ENCODE data around the gene PPP1R1A. TPM values are rescaled to one million over a fixed set of nuclear protein-coding genes. Genes with fewer than 3 reads are reported as not detected.

Gene PPP1R1A
- total RNA-seq, 4 donors from 2014 or later: 1.3 to 11.5 (median 5.2) TPM

- H3K4me3 ChIP-seq (ENCODE audit: low read depth, poor library complexity, severe bottlenecking): no peak overlapping the region
- TF ChIP-seq CTCF (IDR thresholded peaks at IDR 0.05) (no peak), POLR2A (IDR thresholded peaks at IDR 0.05) (no peak)
- 85 to 94% methylated on average over 5 of the region's 5 CpGs for WGBS, 2 donors
- intact Hi-C loops (cut with DNase I; ENCODE audit: low total_unique reads): no loop called here
- DNase-seq (ENCODE audit: low spot score in 2 of 2): no peak
Observed at GRCh38 chr12:54566792-54567191, 21.7 kb downstream of the PPP1R1A start.

DNA sequence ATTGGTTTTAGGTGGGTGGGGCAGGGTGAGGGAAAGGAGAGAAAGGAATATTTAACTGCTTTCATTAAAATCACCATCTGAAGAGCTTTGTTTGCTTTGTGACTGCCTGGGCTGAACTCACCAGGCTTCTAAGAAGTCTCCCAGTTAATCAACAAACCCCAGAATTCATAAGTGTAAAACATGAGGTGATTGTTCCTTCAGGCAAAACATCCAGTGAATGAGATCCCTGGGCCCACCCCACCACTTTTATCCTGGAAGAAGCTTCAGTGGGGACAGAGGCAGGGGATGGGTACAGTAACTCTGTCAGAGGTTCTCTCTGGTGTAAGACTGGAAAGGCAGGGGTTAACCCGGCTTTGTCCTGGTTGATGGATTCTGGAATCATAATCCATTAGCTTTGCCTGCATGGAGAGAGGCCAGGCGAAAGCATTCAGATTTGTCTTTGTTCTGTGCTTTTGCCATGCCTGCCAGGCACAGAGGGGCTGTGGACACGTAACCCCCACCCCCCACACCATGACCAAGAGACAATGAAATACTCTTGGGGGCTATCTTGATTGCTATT lies 22.4 kb downstream of the PPP1R1A start:
- WGBS, 2 donors: 66 to 75% methylated on average over 3 of the region's 3 CpGs
- intact Hi-C loops (cut with DNase I; ENCODE audit: low total_unique reads): no loop called here
- H3K4me3 ChIP-seq (ENCODE audit: low read depth, poor library complexity, severe bottlenecking): no peak overlapping the region

GRCh38 chr12:54565310-54565985 lies 23.0 kb downstream of the PPP1R1A start:
- DNase-seq (ENCODE audit: low spot score in 2 of 2): no peak
- intact Hi-C loops (cut with DNase I; ENCODE audit: low total_unique reads): no loop called here
- WGBS, 2 donors: 64 to 68% methylated on average over 10 of the region's 10 CpGs

More for the DNA sequence above, 22.4 kb downstream of the PPP1R1A start:
- TF ChIP-seq CTCF (IDR thresholded peaks at IDR 0.05) (no peak), POLR2A (IDR thresholded peaks at IDR 0.05) (no peak)
- no peak for DNase-seq (ENCODE audit: low spot score in 2 of 2)

DNA sequence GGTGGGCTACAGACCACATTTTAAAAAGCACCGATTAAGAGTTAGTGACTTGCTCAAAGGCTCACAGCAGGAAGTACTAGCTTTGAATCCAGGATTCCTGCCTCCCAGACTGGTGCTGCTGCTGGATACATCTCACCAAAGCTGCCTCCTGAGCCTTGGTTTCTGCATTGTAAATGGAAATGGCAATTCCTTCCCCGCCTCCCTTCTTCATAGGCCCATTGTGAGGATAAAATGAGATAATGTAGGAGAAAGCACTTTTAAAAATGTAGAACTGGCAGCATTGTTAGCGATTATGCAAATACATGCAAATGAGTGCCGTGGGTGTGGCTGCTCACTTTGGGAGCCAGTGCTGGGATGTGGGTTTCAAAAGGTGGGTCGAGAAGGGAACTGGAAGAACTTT lies 23.7 kb downstream of the PPP1R1A start:
- WGBS, 2 donors: 50 to 64% methylated on average over 5 of the region's 5 CpGs
- intact Hi-C loops (cut with DNase I; ENCODE audit: low total_unique reads): no loop called here
- no peak overlapping the region for H3K4me3 ChIP-seq (ENCODE audit: low read depth, poor library complexity, severe bottlenecking)
- no peak for TF ChIP-seq POLR2A (IDR thresholded peaks at IDR 0.05)
- TF ChIP-seq CTCF (IDR thresholded peaks at IDR 0.05): no peak
- DNase-seq (ENCODE audit: low spot score in 2 of 2): no peak

More at GRCh38 chr12:54565310-54565985, 23.0 kb downstream of the PPP1R1A start:
- H3K4me3 ChIP-seq (ENCODE audit: low read depth, poor library complexity, severe bottlenecking): no peak overlapping the region
- TF ChIP-seq CTCF (IDR thresholded peaks at IDR 0.05): no peak
- no peak for TF ChIP-seq POLR2A (IDR thresholded peaks at IDR 0.05)

GRCh38 chr12:54563787-54564186 lies 24.7 kb downstream of the PPP1R1A start:
- intact Hi-C loops (cut with DNase I; ENCODE audit: low total_unique reads): no loop called here

More at GRCh38 chr12:54563787-54564186, 24.7 kb downstream of the PPP1R1A start:
- no peak overlapping the region for H3K4me3 ChIP-seq (ENCODE audit: low read depth, poor library complexity, severe bottlenecking)
- 95 to 100% methylated on average over 1 of the region's 1 CpG for WGBS, 2 donors
- no peak for TF ChIP-seq POLR2A (IDR thresholded peaks at IDR 0.05)
- no peak for TF ChIP-seq CTCF (IDR thresholded peaks at IDR 0.05)
- DNase-seq (ENCODE audit: low spot score in 2 of 2): no peak
